NB4 (cell line): Measurements from ENCODE around the gene OR4A47.
"Not testable (repeated sequence)": the region's sequence is repeated elsewhere in the genome, so short reads cannot be mapped to it uniquely, and the experiment has no call there.

ENCODE experiments used
- CTCF ChIP-seq: IDR thresholded peaks from one replicate; pipeline ENCODE4 v1.5.1; 2012; ENCODE audit warnings: low read depth, low read length
- MYC ChIP-seq: IDR thresholded peaks from 2 replicates; pipeline ENCODE4 v1.6.1; 2011; ENCODE audit warnings: low read depth, low read length
- POLR2A ChIP-seq: IDR thresholded peaks from 2 replicates; pipeline ENCODE4 v1.6.1; 2011; ENCODE audit warnings: mild to moderate bottlenecking; ENCODE audit not compliant: insufficient read length; ENCODE audit errors: extremely low read depth
- TF ChIP-seq, protein P1 (sequence below): IDR thresholded peaks from 2 replicates; pipeline ENCODE4 v1.6.1; 2011; ENCODE audit warnings: low read depth, low read length

DNA sequence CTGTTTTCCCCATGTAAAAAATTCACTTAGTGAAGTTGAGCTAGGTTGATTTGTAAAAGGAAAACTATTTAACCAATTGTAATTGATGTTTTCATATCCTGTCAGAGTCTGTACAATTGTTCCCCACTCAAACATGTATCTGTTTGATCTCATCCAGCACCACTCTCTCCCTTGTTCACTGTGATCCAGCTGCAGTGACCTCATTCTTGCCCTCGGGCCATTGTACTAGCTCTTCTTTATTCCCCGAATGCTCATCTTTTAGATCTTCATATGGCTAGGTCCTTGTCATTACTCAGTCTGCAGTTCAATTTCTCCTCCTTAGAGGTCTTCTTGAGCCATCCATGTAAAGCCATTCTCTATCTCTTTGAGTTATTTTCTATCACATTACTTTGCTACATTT, 14.6 kb upstream of the OR4A47 start:
- TF ChIP-seq MYC, CTCF, POLR2A: not testable (repeated sequence)
- TF ChIP-seq, protein P1, sequence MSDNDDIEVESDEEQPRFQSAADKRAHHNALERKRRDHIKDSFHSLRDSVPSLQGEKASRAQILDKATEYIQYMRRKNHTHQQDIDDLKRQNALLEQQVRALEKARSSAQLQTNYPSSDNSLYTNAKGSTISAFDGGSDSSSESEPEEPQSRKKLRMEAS, result not testable (repeated sequence)
